ENCODE measurements around the gene WDR90. TPM values are rescaled to one million over a fixed set of nuclear protein-coding genes. Genes with fewer than 3 reads are reported as not detected.

Gene WDR90
- total RNA-seq, 1 donor from 2014 or later: 21.2 TPM

- no peaks in the 10 kb centered on the region for H3K9me3 ChIP-seq (ENCODE audit: insufficient read depth, low read depth, low read length)
- peak overlapping the region; percentile 62 for H3K4me3 ChIP-seq (ENCODE audit: insufficient read depth, low read depth, low read length)
- peak overlapping the region; percentile 84 for H3K9ac ChIP-seq (ENCODE audit: low read length)
- peak overlapping the region; percentile 80 for H2AFZ ChIP-seq (ENCODE audit: low read depth, low read length)
- TF ChIP-seq, protein P1, sequence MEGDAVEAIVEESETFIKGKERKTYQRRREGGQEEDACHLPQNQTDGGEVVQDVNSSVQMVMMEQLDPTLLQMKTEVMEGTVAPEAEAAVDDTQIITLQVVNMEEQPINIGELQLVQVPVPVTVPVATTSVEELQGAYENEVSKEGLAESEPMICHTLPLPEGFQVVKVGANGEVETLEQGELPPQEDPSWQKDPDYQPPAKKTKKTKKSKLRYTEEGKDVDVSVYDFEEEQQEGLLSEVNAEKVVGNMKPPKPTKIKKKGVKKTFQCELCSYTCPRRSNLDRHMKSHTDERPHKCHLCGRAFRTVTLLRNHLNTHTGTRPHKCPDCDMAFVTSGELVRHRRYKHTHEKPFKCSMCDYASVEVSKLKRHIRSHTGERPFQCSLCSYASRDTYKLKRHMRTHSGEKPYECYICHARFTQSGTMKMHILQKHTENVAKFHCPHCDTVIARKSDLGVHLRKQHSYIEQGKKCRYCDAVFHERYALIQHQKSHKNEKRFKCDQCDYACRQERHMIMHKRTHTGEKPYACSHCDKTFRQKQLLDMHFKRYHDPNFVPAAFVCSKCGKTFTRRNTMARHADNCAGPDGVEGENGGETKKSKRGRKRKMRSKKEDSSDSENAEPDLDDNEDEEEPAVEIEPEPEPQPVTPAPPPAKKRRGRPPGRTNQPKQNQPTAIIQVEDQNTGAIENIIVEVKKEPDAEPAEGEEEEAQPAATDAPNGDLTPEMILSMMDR (IDR thresholded peaks at IDR 0.05; ENCODE audit: insufficient read depth, low read depth, low read length): no peak
- no peak for TF ChIP-seq EZH2 (IDR thresholded peaks at IDR 0.05; ENCODE audit: insufficient read depth, low read length)
- H3K4me1 Mint-ChIP-seq (ENCODE audit: low read depth, unreplicated experiment): no peaks in the 10 kb centered on the region
- peak overlapping the region; percentile 81 for H3K27ac ChIP-seq (ENCODE audit: low read depth, low read length)
- H3K36me3 ChIP-seq (ENCODE audit: insufficient read depth, low read length): no peaks in the 10 kb centered on the region
- H3K27ac Mint-ChIP-seq (ENCODE audit: unreplicated experiment): no peak overlapping the region
- peaks cover 3% of the 10 kb centered on the region for H3K36me3 Mint-ChIP-seq (ENCODE audit: low read depth, unreplicated experiment)
- H3K27me3 ChIP-seq (ENCODE audit: insufficient read depth, low read length): no peaks in the 10 kb centered on the region
- DNase-seq (ENCODE audit: low read depth) (no peak), FAIRE-seq (no peak)
- H3K4me1 ChIP-seq (ENCODE audit: insufficient read depth, low read length): peaks cover 15% of the 10 kb centered on the region
- H3K4me3 Mint-ChIP-seq (ENCODE audit: unreplicated experiment): peak overlapping the region; percentile 76
- peak overlapping the region; percentile 91 for H3K4me2 ChIP-seq (ENCODE audit: low read length)
- no peaks in the 10 kb centered on the region for H3K9me3 Mint-ChIP-seq (ENCODE audit: unreplicated experiment)
- H3K27me3 Mint-ChIP-seq (ENCODE audit: low read depth, unreplicated experiment): no peaks in the 10 kb centered on the region
- H3K79me2 ChIP-seq (ENCODE audit: insufficient read depth, low read length): peaks cover 16% of the 10 kb centered on the region
- no peaks in the 10 kb centered on the region for H4K20me1 ChIP-seq (ENCODE audit: insufficient read depth, low read length)
Observed at GRCh38 chr16:649631-650030, 466 bp downstream of the WDR90 start.

- Histone ChIP-seq H2AFZ (ENCODE audit: low read depth, low read length) (no peak overlapping the region), H3K9ac (ENCODE audit: low read length) (no peak overlapping the region), H3K36me3 (ENCODE audit: insufficient read depth, low read length) (no peaks in the 10 kb centered on the region), H3K4me1 (ENCODE audit: insufficient read depth, low read length) (peaks cover 15% of the 10 kb centered on the region), H3K79me2 (ENCODE audit: insufficient read depth, low read length) (peaks cover 16% of the 10 kb centered on the region), H4K20me1 (ENCODE audit: insufficient read depth, low read length) (no peaks in the 10 kb centered on the region), H3K4me2 (ENCODE audit: low read length) (no peak overlapping the region), H3K9me3 (ENCODE audit: insufficient read depth, low read depth, low read length) (no peaks in the 10 kb centered on the region), H3K4me3 (ENCODE audit: insufficient read depth, low read depth, low read length) (no peak overlapping the region), H3K27me3 (ENCODE audit: insufficient read depth, low read length) (no peaks in the 10 kb centered on the region), H3K27ac (ENCODE audit: low read depth, low read length) (no peak overlapping the region)
- no peak for TF ChIP-seq EZH2 (IDR thresholded peaks at IDR 0.05; ENCODE audit: insufficient read depth, low read length)
- TF ChIP-seq, protein P1 (IDR thresholded peaks at IDR 0.05; ENCODE audit: insufficient read depth, low read depth, low read length): no peak
- no peak for DNase-seq (ENCODE audit: low read depth)
- H3K9me3 Mint-ChIP-seq (ENCODE audit: unreplicated experiment): no peaks in the 10 kb centered on the region
- no peak overlapping the region for H3K27ac Mint-ChIP-seq (ENCODE audit: unreplicated experiment)
- no peaks in the 10 kb centered on the region for H3K4me1 Mint-ChIP-seq (ENCODE audit: low read depth, unreplicated experiment)
- H3K27me3 Mint-ChIP-seq (ENCODE audit: low read depth, unreplicated experiment): no peaks in the 10 kb centered on the region
- H3K36me3 Mint-ChIP-seq (ENCODE audit: low read depth, unreplicated experiment): peaks cover 3% of the 10 kb centered on the region
- no peak for FAIRE-seq
- H3K4me3 Mint-ChIP-seq (ENCODE audit: unreplicated experiment): no peak overlapping the region
Observed at GRCh38 chr16:651844-652243, 2.7 kb downstream of the WDR90 start.

DNA sequence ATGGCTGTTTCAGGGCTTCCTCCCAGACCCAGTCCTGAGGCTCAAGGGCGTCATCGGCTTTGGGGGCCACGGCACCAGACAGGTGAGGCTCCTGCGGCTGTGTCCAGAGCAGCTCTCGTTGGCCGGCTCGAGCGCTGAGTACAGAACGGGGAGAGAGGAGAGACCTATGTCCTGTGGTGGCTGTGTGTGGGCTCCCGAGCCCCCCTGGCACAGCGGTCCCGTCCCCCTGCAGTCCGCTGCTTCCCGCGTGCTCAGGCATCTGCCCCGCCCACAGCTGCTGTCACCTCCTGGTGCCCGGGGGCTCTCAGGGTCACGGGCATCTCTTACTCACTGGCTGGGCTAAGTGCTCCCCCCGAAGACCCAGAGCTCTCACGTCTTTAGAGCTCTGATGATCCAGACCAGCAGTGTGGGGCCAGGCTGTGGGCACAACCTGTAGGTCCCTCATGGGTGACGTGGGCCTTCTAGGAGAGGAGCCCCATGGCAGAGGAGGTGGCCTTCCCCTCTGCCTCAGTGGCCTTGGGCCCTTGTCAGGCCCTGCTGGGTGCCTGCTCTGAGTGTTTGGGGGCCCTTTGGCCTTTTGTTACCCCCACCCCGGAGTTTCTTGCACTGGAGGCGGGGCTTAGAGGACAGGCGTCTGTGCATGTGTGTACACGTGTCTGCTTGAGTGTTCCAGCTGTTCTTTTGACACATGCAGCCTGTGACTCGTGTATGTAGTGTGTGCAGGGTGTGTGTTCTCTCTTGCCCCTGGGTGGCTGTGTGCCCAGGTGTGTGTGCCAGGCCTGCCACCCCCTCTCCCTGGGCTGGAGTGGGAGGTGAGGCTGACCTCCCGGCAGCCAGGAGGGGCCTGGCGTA is 3.5 kb downstream of the WDR90 start:
- peaks cover 3% of the 10 kb centered on the region for H3K36me3 Mint-ChIP-seq (ENCODE audit: low read depth, unreplicated experiment)
- peaks cover 16% of the 10 kb centered on the region for H3K79me2 ChIP-seq (ENCODE audit: insufficient read depth, low read length)
- H3K9me3 ChIP-seq (ENCODE audit: insufficient read depth, low read depth, low read length): no peaks in the 10 kb centered on the region
- DNase-seq (ENCODE audit: low read depth): no peak
- no peaks in the 10 kb centered on the region for H3K4me1 Mint-ChIP-seq (ENCODE audit: low read depth, unreplicated experiment)
- peaks cover 15% of the 10 kb centered on the region for H3K4me1 ChIP-seq (ENCODE audit: insufficient read depth, low read length)
- no peak overlapping the region for H3K9ac ChIP-seq (ENCODE audit: low read length)
- H3K27ac Mint-ChIP-seq (ENCODE audit: unreplicated experiment): no peak overlapping the region
- H3K36me3 ChIP-seq (ENCODE audit: insufficient read depth, low read length): no peaks in the 10 kb centered on the region
- H3K4me3 ChIP-seq (ENCODE audit: insufficient read depth, low read depth, low read length): no peak overlapping the region
- no peaks in the 10 kb centered on the region for H4K20me1 ChIP-seq (ENCODE audit: insufficient read depth, low read length)
- no peak for FAIRE-seq
- H3K4me2 ChIP-seq (ENCODE audit: low read length): no peak overlapping the region
- no peaks in the 10 kb centered on the region for H3K27me3 ChIP-seq (ENCODE audit: insufficient read depth, low read length)
- no peak for TF ChIP-seq EZH2 (IDR thresholded peaks at IDR 0.05; ENCODE audit: insufficient read depth, low read length)
- TF ChIP-seq, protein P1 (IDR thresholded peaks at IDR 0.05; ENCODE audit: insufficient read depth, low read depth, low read length): no peak
- no peak overlapping the region for H2AFZ ChIP-seq (ENCODE audit: low read depth, low read length)
- H3K27ac ChIP-seq (ENCODE audit: low read depth, low read length): no peak overlapping the region
- no peaks in the 10 kb centered on the region for H3K27me3 Mint-ChIP-seq (ENCODE audit: low read depth, unreplicated experiment)
- H3K9me3 Mint-ChIP-seq (ENCODE audit: unreplicated experiment): no peaks in the 10 kb centered on the region
- H3K4me3 Mint-ChIP-seq (ENCODE audit: unreplicated experiment): no peak overlapping the region
